KMS-11 (cell line): ENCODE data around the gene CARM1.

Source experiments
- H2AFZ ChIP-seq: fragments of 200-600 bp; sonication (generic); 2 replicates; pipeline ENCODE4 v1.6.1; 2016; ENCODE audit warnings: antibody characterized with exemption, mixed run types, low read depth
- H3K27ac ChIP-seq: fragments of 200-600 bp; sonication (generic); 2 replicates; pipeline ENCODE4 v1.6.1; 2016; ENCODE audit warnings: mild to moderate bottlenecking, mixed run types
- H3K27me3 ChIP-seq: fragments of 200-600 bp; sonication (generic); 2 replicates; pipeline ENCODE4 v1.6.1; 2017; ENCODE audit warnings: mild to moderate bottlenecking, low read depth, mixed run types, moderate library complexity; ENCODE audit not compliant: insufficient read depth
- H3K36me3 ChIP-seq: fragments of 200-600 bp; sonication (generic); 2 replicates; pipeline ENCODE4 v1.6.1; 2017; ENCODE audit warnings: mild to moderate bottlenecking, mixed run types; ENCODE audit not compliant: insufficient read depth
- H3K4me1 ChIP-seq: fragments of 200-600 bp; sonication (generic); 2 replicates; pipeline ENCODE4 v1.6.1; 2016; ENCODE audit warnings: mild to moderate bottlenecking, low read depth, mixed run types; ENCODE audit not compliant: poor library complexity, severe bottlenecking
- H3K4me2 ChIP-seq: fragments of 200-600 bp; sonication (generic); 2 replicates; pipeline ENCODE4 v1.7.0; 2016; ENCODE audit warnings: mild to moderate bottlenecking, mixed run types
- H3K4me3 ChIP-seq: fragments of 200-600 bp; sonication (generic); IDR thresholded peaks from 2 replicates; pipeline ENCODE4 v1.6.1; 2017; ENCODE audit warnings: low read depth, low read length, mixed read lengths; ENCODE audit not compliant: insufficient read depth
- H3K79me2 ChIP-seq: fragments of 200-600 bp; sonication (generic); 2 replicates; pipeline ENCODE4 v1.6.1; 2016; ENCODE audit warnings: low read depth, mixed run types; ENCODE audit not compliant: insufficient read depth
- H3K9ac ChIP-seq: fragments of 200-600 bp; sonication (generic); 2 replicates; pipeline ENCODE4 v1.6.1; 2016; ENCODE audit warnings: mild to moderate bottlenecking, mixed run types
- H4K20me1 ChIP-seq: fragments of 200-600 bp; sonication (generic); 2 replicates; pipeline ENCODE4 v1.6.1; 2016; ENCODE audit warnings: mild to moderate bottlenecking, mixed run types; ENCODE audit not compliant: insufficient read depth
- TF ChIP-seq, protein P1 (sequence below): fragments of 200-600 bp; sonication (generic); conservative IDR thresholded peaks from 2 replicates; pipeline ENCODE4 v1.6.1; 2017; ENCODE audit warnings: low read depth, mild to moderate bottlenecking, antibody characterized with exemption, low read length, moderate library complexity, mixed read lengths

The CARM1 gene

DNA sequence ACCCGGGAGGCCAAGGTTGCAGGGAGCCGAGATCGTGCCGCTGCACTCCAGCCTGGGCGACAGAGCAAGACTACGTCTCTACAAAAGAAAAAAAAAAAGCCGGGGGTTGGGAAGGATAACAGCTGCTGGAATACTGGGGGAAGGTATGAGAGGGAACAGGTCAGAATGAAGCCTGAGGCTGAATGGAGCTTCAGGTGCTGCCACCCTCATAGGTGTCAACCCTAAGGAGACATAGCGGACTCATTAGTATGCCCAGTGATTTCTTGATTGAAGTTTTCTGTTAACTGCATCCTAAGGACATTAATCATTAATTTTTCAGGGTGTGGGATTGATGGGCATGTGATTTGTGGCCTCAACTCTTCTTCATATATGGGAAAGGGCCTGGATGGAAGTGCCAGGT lies 95.5 kb downstream of the CARM1 start:
- H3K4me1 ChIP-seq: peaks cover 39% of the 10 kb centered on the region
- no peak overlapping the region for H3K4me3 ChIP-seq
- H3K79me2 ChIP-seq: peaks cover 100% of the 10 kb centered on the region
- peaks cover 23% of the 10 kb centered on the region for H4K20me1 ChIP-seq
- TF ChIP-seq, protein P1, sequence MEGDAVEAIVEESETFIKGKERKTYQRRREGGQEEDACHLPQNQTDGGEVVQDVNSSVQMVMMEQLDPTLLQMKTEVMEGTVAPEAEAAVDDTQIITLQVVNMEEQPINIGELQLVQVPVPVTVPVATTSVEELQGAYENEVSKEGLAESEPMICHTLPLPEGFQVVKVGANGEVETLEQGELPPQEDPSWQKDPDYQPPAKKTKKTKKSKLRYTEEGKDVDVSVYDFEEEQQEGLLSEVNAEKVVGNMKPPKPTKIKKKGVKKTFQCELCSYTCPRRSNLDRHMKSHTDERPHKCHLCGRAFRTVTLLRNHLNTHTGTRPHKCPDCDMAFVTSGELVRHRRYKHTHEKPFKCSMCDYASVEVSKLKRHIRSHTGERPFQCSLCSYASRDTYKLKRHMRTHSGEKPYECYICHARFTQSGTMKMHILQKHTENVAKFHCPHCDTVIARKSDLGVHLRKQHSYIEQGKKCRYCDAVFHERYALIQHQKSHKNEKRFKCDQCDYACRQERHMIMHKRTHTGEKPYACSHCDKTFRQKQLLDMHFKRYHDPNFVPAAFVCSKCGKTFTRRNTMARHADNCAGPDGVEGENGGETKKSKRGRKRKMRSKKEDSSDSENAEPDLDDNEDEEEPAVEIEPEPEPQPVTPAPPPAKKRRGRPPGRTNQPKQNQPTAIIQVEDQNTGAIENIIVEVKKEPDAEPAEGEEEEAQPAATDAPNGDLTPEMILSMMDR: no peak
- H3K9ac ChIP-seq: no peak overlapping the region
- H3K27me3 ChIP-seq: no peaks in the 10 kb centered on the region
- no peak overlapping the region for H3K4me2 ChIP-seq
- no peak overlapping the region for H2AFZ ChIP-seq
- H3K36me3 ChIP-seq: no peaks in the 10 kb centered on the region
- no peak overlapping the region for H3K27ac ChIP-seq

DNA sequence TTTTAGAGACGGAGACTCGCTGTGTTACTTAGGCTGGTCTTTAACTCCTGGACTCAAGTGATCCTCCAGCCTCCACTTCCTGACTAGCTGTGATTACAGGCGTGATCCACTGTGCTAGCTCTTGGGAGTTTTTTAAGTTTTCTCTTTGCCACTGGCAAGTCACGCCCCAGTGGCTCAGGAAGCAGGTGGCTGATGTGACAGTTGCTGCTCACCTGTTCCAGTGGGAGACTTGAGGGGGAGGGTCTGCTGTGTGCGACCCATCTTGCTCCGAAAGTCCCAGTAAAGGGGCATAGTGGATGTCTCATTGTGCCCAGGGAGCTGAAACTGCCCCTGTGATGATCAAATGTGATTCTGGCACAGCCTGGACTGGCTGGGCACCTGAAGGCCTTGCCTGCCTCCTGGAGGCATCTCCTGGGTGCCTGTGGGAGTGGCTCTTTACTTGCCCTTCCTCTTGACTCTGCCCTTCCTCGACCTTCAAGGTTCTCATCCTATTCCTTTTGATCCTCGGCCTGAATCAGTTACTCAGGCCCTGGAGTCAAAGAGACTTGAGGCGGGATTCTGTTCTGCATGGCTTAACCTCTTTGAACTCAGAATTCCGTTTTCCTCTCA lies 97.3 kb downstream of the CARM1 start:
- Histone ChIP-seq H4K20me1 (peaks cover 23% of the 10 kb centered on the region), H3K4me1 (peaks cover 24% of the 10 kb centered on the region), H3K9ac (no peak overlapping the region), H3K4me3 (no peak overlapping the region), H3K27ac (no peak overlapping the region), H3K36me3 (no peaks in the 10 kb centered on the region), H3K27me3 (no peaks in the 10 kb centered on the region), H3K4me2 (no peak overlapping the region), H3K79me2 (peaks cover 100% of the 10 kb centered on the region), H2AFZ (no peak overlapping the region)
- TF ChIP-seq, protein P1: no peak

DNA sequence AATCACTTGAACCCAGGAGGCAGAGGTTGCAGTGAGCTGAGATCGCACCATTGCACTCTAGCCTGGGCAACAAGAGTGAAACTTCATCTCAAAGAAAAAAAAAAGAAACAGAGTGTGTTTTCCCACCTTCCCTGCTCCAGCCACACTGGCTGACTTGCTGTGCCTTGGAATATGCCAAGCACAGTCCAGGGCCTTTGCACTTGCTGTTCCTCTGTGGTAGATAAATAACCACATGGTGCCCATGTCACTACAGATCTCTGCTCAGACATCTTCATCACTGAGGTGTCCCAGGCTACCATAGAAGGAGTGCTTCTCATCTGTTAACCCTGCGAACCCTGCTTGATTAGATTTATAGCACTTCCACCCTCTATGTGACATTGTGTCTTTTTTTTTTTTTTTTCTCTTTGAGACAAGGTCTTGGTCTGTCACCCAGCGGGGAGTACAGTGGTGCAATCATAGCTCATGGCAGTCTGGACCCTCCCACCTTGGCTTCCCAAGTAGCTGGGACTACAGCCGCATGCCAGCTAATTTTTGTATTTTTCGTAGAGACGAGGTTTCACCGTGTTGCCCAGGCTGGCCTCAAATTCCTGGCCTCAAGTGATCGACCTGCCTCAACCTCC lies 99.9 kb downstream of the CARM1 start:
- H3K79me2 ChIP-seq: peaks cover 97% of the 10 kb centered on the region
- H3K27me3 ChIP-seq: no peaks in the 10 kb centered on the region
- H3K27ac ChIP-seq: no peak overlapping the region
- H3K9ac ChIP-seq: no peak overlapping the region
- no peak overlapping the region for H3K4me3 ChIP-seq
- no peak overlapping the region for H2AFZ ChIP-seq
- peaks cover 10% of the 10 kb centered on the region for H3K4me1 ChIP-seq
- H4K20me1 ChIP-seq: peaks cover 14% of the 10 kb centered on the region; the same call in 1 of the 2 replicates
- TF ChIP-seq, protein P1: no peak
- H3K36me3 ChIP-seq: no peaks in the 10 kb centered on the region
- H3K4me2 ChIP-seq: no peak overlapping the region
